GM21528 (cell line): ENCODE measurements around the gene MBD3L2B.
A peak's percentile ranks its signal among the peaks of the same experiment; 100 is the strongest.
"Not testable (repeated sequence)": the region's sequence is repeated elsewhere in the genome, so short reads cannot be mapped to it uniquely, and the experiment has no call there.

ENCODE experiments used
- ATAC-seq: cut with Tn5 transposase; IDR thresholded peaks from one replicate; pipeline ENCODE4 v1.9.1; 2021; ENCODE audit warnings: mild to moderate bottlenecking, moderate library complexity; ENCODE audit not compliant: unreplicated experiment, low FRiP score

Gene MBD3L2B

GRCh38 chr19:7021331-7021730, at the start of gene MBD3L2B:
Gene MBD3L2B (minus strand): TSS chr19:7021431. CDS start chr19:7021397, 34 bp downstream.
- not testable (repeated sequence) for ATAC-seq

- ATAC-seq = no peak
These were observed 48.6 kb upstream of the MBD3L2B start for GRCh38 chr19:7069904-7070226.

- ATAC-seq = peak; percentile 93
These were observed 48.0 kb upstream of the MBD3L2B start, which contains the start of gene ZNF557 for GRCh38 chr19:7069042-7069903. Gene ZNF557 (plus strand): TSS chr19:7069703. CDS start chr19:7075075, 5,372 bp downstream.

GRCh38 chr19:7068599-7068998, 47.4 kb upstream of the MBD3L2B start:
- ATAC-seq = no peak

GRCh38 chr19:7067716-7068115, 46.5 kb upstream of the MBD3L2B start:
- no peak for ATAC-seq

GRCh38 chr19:7067122-7067521, 45.9 kb upstream of the MBD3L2B start:
- ATAC-seq = not testable (repeated sequence)

GRCh38 chr19:7063764-7064418, 42.7 kb upstream of the MBD3L2B start:
- no peak for ATAC-seq

- ATAC-seq = no peak
These were observed 42.1 kb upstream of the MBD3L2B start for GRCh38 chr19:7063339-7063738.

- ATAC-seq = not testable (repeated sequence)
These were observed 38.7 kb upstream of the MBD3L2B start for GRCh38 chr19:7059977-7060376.

- ATAC-seq = not testable (repeated sequence)
These were observed 37.3 kb upstream of the MBD3L2B start, which contains the start of gene MBD3L3 for GRCh38 chr19:7058576-7058975. Gene MBD3L3 (minus strand): TSS chr19:7058676. CDS start chr19:7058605, 71 bp downstream.

- ATAC-seq = not testable (repeated sequence)
These were observed 35.1 kb upstream of the MBD3L2B start for GRCh38 chr19:7056371-7056770.

GRCh38 chr19:7055679-7056078, 34.4 kb upstream of the MBD3L2B start:
- not testable (repeated sequence) for ATAC-seq

- ATAC-seq = not testable (repeated sequence)
These were observed 33.6 kb upstream of the MBD3L2B start for GRCh38 chr19:7054635-7055368.

- ATAC-seq = not testable (repeated sequence)
These were observed 31.7 kb upstream of the MBD3L2B start for GRCh38 chr19:7052896-7053295.

- not testable (repeated sequence) for ATAC-seq
These were observed 30.2 kb upstream of the MBD3L2B start for GRCh38 chr19:7051421-7051820.

- not testable (repeated sequence) for ATAC-seq
These were observed 27.8 kb upstream of the MBD3L2B start, which contains the start of gene MBD3L2 for GRCh38 chr19:7049021-7049420. Gene MBD3L2 (plus strand): TSS chr19:7049321. CDS start chr19:7049374, 53 bp downstream.

- ATAC-seq = not testable (repeated sequence)
These were observed 20.3 kb upstream of the MBD3L2B start for GRCh38 chr19:7041563-7041962.

- not testable (repeated sequence) for ATAC-seq
These were observed 18.8 kb upstream of the MBD3L2B start, which contains the start of gene MBD3L4 for GRCh38 chr19:7040079-7040478. Gene MBD3L4 (minus strand): TSS chr19:7040179. CDS start chr19:7040144, 35 bp downstream.

GRCh38 chr19:7030278-7030677, 9.0 kb upstream of the MBD3L2B start, which contains the start of gene MBD3L5:
Gene MBD3L5 (plus strand): TSS chr19:7030578. CDS start chr19:7030612, 34 bp downstream.
- not testable (repeated sequence) for ATAC-seq

GRCh38 chr19:7028790-7029189, 7.6 kb upstream of the MBD3L2B start:
- not testable (repeated sequence) for ATAC-seq
